ENCODE measurements around the gene RDH12.

Gene RDH12

GRCh38 chr14:67721875-67722274 lies 20.2 kb downstream of the RDH12 start:
- Histone ChIP-seq H3K9ac (ENCODE audit: low read length) (no peak overlapping the region), H2AFZ (ENCODE audit: low read depth, low read length) (no peak overlapping the region), H3K4me2 (ENCODE audit: low read length) (no peak overlapping the region), H3K79me2 (ENCODE audit: low read length) (no peaks in the 10 kb centered on the region), H3K4me1 (ENCODE audit: low read length) (no peaks in the 10 kb centered on the region), H4K20me1 (ENCODE audit: insufficient read depth, low read length) (no peaks in the 10 kb centered on the region), H3K36me3 (replicated peaks; ENCODE audit: low read depth, low read length) (no peaks in the 10 kb centered on the region), H3K4me3 (ENCODE audit: low read length) (no peak overlapping the region), H3K27me3 (ENCODE audit: low read depth, low read length) (peaks cover 24% of the 10 kb centered on the region), H3K27ac (ENCODE audit: low read length) (no peak overlapping the region), H3K9me3 (ENCODE audit: insufficient read depth, low read length) (no peaks in the 10 kb centered on the region)
- TF ChIP-seq EZH2phosphoT487 (IDR thresholded peaks at IDR 0.05; ENCODE audit: low read depth) = no peak
- no peak for TF ChIP-seq CTCF (IDR thresholded peaks at IDR 0.05; ENCODE audit: low read depth, low read length)

- H3K4me2 ChIP-seq (ENCODE audit: low read length) = peak overlapping the region; percentile 26; the same call in 1 of the 2 replicates
- no peaks in the 10 kb centered on the region for H3K79me2 ChIP-seq (ENCODE audit: low read length)
- H3K9ac ChIP-seq (ENCODE audit: low read length) = no peak overlapping the region
- H3K9me3 ChIP-seq (ENCODE audit: insufficient read depth, low read length) = no peaks in the 10 kb centered on the region
- H4K20me1 ChIP-seq (ENCODE audit: insufficient read depth, low read length) = no peaks in the 10 kb centered on the region
- TF ChIP-seq CTCF (IDR thresholded peaks at IDR 0.05; ENCODE audit: low read depth, low read length) = no peak
- TF ChIP-seq EZH2phosphoT487 (IDR thresholded peaks at IDR 0.05; ENCODE audit: low read depth) = no peak
- H2AFZ ChIP-seq (ENCODE audit: low read depth, low read length) = peak overlapping the region; percentile 69; the same call in 1 of the 2 replicates
- H3K4me1 ChIP-seq (ENCODE audit: low read length) = no peaks in the 10 kb centered on the region
- no peak overlapping the region for H3K27ac ChIP-seq (ENCODE audit: low read length)
- no peaks in the 10 kb centered on the region for H3K36me3 ChIP-seq (replicated peaks; ENCODE audit: low read depth, low read length)
- peaks cover 24% of the 10 kb centered on the region for H3K27me3 ChIP-seq (ENCODE audit: low read depth, low read length)
- no peak overlapping the region for H3K4me3 ChIP-seq (ENCODE audit: low read length)
Observed at GRCh38 chr14:67722293-67722692, 20.6 kb downstream of the RDH12 start.

GRCh38 chr14:67725171-67725570 lies 23.5 kb downstream of the RDH12 start:
- H3K27ac ChIP-seq (ENCODE audit: low read length) = no peak overlapping the region
- H3K9ac ChIP-seq (ENCODE audit: low read length) = no peak overlapping the region
- H3K79me2 ChIP-seq (ENCODE audit: low read length) = no peaks in the 10 kb centered on the region
- no peak overlapping the region for H3K4me2 ChIP-seq (ENCODE audit: low read length)
- no peaks in the 10 kb centered on the region for H4K20me1 ChIP-seq (ENCODE audit: insufficient read depth, low read length)
- H3K9me3 ChIP-seq (ENCODE audit: insufficient read depth, low read length) = no peaks in the 10 kb centered on the region
- peaks cover 28% of the 10 kb centered on the region for H3K27me3 ChIP-seq (ENCODE audit: low read depth, low read length)
- TF ChIP-seq CTCF (IDR thresholded peaks at IDR 0.05; ENCODE audit: low read depth, low read length) (no peak), EZH2phosphoT487 (IDR thresholded peaks at IDR 0.05; ENCODE audit: low read depth) (no peak)
- no peaks in the 10 kb centered on the region for H3K36me3 ChIP-seq (replicated peaks; ENCODE audit: low read depth, low read length)
- no peak overlapping the region for H3K4me3 ChIP-seq (ENCODE audit: low read length)
- no peak overlapping the region for H2AFZ ChIP-seq (ENCODE audit: low read depth, low read length)
- no peaks in the 10 kb centered on the region for H3K4me1 ChIP-seq (ENCODE audit: low read length)

GRCh38 chr14:67727361-67727760 lies 25.7 kb downstream of the RDH12 start:
- no peak overlapping the region for H3K9ac ChIP-seq (ENCODE audit: low read length)
- no peaks in the 10 kb centered on the region for H3K4me1 ChIP-seq (ENCODE audit: low read length)
- H3K27ac ChIP-seq (ENCODE audit: low read length) = no peak overlapping the region
- no peaks in the 10 kb centered on the region for H3K9me3 ChIP-seq (ENCODE audit: insufficient read depth, low read length)
- no peaks in the 10 kb centered on the region for H4K20me1 ChIP-seq (ENCODE audit: insufficient read depth, low read length)
- TF ChIP-seq CTCF (IDR thresholded peaks at IDR 0.05; ENCODE audit: low read depth, low read length) (no peak), EZH2phosphoT487 (IDR thresholded peaks at IDR 0.05; ENCODE audit: low read depth) (no peak)
- H3K4me3 ChIP-seq (ENCODE audit: low read length) = no peak overlapping the region
- no peak overlapping the region for H2AFZ ChIP-seq (ENCODE audit: low read depth, low read length)
- no peaks in the 10 kb centered on the region for H3K36me3 ChIP-seq (replicated peaks; ENCODE audit: low read depth, low read length)
- H3K79me2 ChIP-seq (ENCODE audit: low read length) = no peaks in the 10 kb centered on the region
- peaks cover 19% of the 10 kb centered on the region for H3K27me3 ChIP-seq (ENCODE audit: low read depth, low read length)
- H3K4me2 ChIP-seq (ENCODE audit: low read length) = no peak overlapping the region

All from OCI-LY3 (cell line).